Neural crest cell (in vitro differentiated cells): ENCODE results near the gene IFNLR1. TPM values are rescaled to one million over a fixed set of nuclear protein-coding genes. Genes with fewer than 3 reads are reported as not detected.

Experiments used
- DNase-seq: peaks from one replicate; pipeline ENCODE4 v3.0.0; 2021; ENCODE audit warnings: low read depth, mixed read lengths, low spot score
- H3K27ac Mint-ChIP-seq: one replicate; pipeline ENCODE4 v1.8.0; 2021; ENCODE audit warnings: mild to moderate bottlenecking, mixed read lengths; ENCODE audit not compliant: unreplicated experiment
- H3K27me3 Mint-ChIP-seq: 2 replicates; pipeline ENCODE4 v1.8.0; 2021; ENCODE audit warnings: low read depth, mild to moderate bottlenecking, mixed read lengths
- H3K36me3 Mint-ChIP-seq: 2 replicates; pipeline ENCODE4 v1.8.0; 2021; ENCODE audit warnings: low read depth, mild to moderate bottlenecking, mixed read lengths
- H3K4me1 Mint-ChIP-seq: 2 replicates; pipeline ENCODE4 v1.8.0; 2021; ENCODE audit warnings: mixed read lengths
- H3K4me3 Mint-ChIP-seq: one replicate; pipeline ENCODE4 v1.8.0; 2021; ENCODE audit warnings: mild to moderate bottlenecking, mixed read lengths
- H3K9me3 Mint-ChIP-seq: 2 replicates; pipeline ENCODE4 v1.8.0; 2021; ENCODE audit warnings: mixed read lengths
- total RNA-seq: library from RNA; stranded (reverse); gene quantifications from 2 replicates; pipeline ENCODE4 v1.2.1, GENCODE V29; 2021
- TF ChIP-seq, protein P1 (sequence below): fragments of 200-600 bp; sonication (generic); conservative IDR thresholded peaks from 2 replicates; pipeline ENCODE4 v1.5.0; 2021; ENCODE audit warnings: antibody characterized with exemption, mild to moderate bottlenecking

Gene IFNLR1
- total RNA-seq, 1 donor from 2014 or later: 0.21 TPM

DNA sequence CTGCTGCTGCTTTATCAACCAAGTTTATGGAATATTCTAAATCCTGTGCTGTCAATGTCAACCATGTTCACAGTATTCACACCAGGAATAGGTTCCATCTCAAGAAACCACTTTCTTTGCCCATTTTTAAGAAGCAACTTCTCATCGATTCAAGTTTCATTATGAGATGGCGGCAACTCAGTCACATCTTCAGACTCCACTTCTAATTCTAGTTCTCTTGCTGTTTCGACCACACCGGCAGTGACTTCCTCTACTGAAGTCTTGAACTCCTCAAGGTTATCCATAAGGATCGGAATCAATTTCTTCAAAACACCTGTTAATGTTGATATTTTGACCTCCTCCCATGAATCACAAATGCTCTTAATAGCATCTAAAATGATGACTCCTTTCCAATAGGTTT is 39.7 kb upstream of the IFNLR1 start:
- no peak overlapping the region for H3K27ac Mint-ChIP-seq
- DNase-seq: no peak
- H3K4me1 Mint-ChIP-seq: no peaks in the 10 kb centered on the region
- no peaks in the 10 kb centered on the region for H3K9me3 Mint-ChIP-seq
- TF ChIP-seq, protein P1, sequence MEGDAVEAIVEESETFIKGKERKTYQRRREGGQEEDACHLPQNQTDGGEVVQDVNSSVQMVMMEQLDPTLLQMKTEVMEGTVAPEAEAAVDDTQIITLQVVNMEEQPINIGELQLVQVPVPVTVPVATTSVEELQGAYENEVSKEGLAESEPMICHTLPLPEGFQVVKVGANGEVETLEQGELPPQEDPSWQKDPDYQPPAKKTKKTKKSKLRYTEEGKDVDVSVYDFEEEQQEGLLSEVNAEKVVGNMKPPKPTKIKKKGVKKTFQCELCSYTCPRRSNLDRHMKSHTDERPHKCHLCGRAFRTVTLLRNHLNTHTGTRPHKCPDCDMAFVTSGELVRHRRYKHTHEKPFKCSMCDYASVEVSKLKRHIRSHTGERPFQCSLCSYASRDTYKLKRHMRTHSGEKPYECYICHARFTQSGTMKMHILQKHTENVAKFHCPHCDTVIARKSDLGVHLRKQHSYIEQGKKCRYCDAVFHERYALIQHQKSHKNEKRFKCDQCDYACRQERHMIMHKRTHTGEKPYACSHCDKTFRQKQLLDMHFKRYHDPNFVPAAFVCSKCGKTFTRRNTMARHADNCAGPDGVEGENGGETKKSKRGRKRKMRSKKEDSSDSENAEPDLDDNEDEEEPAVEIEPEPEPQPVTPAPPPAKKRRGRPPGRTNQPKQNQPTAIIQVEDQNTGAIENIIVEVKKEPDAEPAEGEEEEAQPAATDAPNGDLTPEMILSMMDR: no peak
- no peaks in the 10 kb centered on the region for H3K27me3 Mint-ChIP-seq
- no peaks in the 10 kb centered on the region for H3K36me3 Mint-ChIP-seq
- no peak overlapping the region for H3K4me3 Mint-ChIP-seq

DNA sequence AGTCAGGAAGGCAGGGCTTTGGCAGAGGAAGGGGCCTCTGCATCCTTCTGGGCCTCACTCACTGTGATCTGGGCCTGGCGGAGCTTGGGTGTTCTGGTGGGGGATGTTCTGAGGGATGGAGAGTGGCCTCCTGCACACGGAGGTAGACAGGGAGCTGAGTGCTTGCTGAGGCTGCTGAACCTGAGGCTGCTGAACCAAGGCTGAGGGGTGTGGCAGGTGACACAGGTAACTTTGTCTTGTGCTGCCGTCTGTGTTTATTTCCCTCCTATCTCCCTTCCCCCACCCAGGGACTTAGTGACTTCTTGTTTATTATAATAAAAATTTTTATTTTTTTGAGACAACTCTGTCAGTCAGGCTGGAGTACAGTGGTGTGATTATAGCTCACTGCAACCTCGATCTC is 37.7 kb upstream of the IFNLR1 start:
- Mint-ChIP-seq H3K4me3 (no peak overlapping the region), H3K4me1 (no peaks in the 10 kb centered on the region), H3K9me3 (no peaks in the 10 kb centered on the region), H3K27me3 (no peaks in the 10 kb centered on the region), H3K27ac (no peak overlapping the region), H3K36me3 (no peaks in the 10 kb centered on the region)
- no peak for DNase-seq
- TF ChIP-seq, protein P1: no peak

DNA sequence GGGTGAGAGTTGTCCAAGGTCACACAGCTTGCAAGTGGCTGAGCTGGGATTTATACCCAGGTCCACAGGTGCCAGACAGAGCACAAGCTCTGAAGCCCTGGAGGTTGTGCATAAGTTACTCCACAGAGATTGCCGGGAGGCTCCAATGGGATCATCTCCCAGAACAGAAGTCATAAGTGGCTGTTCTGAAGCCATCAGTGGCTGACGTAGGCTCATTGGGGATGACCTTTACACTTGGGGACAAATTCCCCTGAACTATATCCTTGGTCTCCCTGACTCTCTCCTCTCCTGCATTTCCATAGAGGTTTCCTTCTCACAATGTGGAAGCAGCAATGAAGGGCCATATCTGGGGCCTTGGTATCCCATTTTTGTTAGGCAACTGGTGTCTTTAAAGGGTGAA is 37.0 kb upstream of the IFNLR1 start:
- Mint-ChIP-seq H3K4me1 (no peaks in the 10 kb centered on the region), H3K27ac (no peak overlapping the region), H3K36me3 (no peaks in the 10 kb centered on the region), H3K9me3 (no peaks in the 10 kb centered on the region), H3K4me3 (no peak overlapping the region), H3K27me3 (peaks cover 2% of the 10 kb centered on the region)
- TF ChIP-seq, protein P1: no peak
- DNase-seq: no peak

GRCh38 chr1:24222793-24223192 is 35.7 kb upstream of the IFNLR1 start:
- Mint-ChIP-seq H3K27ac (no peak overlapping the region), H3K9me3 (no peaks in the 10 kb centered on the region), H3K36me3 (no peaks in the 10 kb centered on the region), H3K27me3 (peaks cover 2% of the 10 kb centered on the region), H3K4me3 (no peak overlapping the region), H3K4me1 (no peaks in the 10 kb centered on the region)
- TF ChIP-seq, protein P1: no peak
- no peak for DNase-seq

- H3K27me3 Mint-ChIP-seq: peaks cover 4% of the 10 kb centered on the region
- no peak overlapping the region for H3K27ac Mint-ChIP-seq
- H3K4me1 Mint-ChIP-seq: no peaks in the 10 kb centered on the region
- H3K4me3 Mint-ChIP-seq: no peak overlapping the region
- no peaks in the 10 kb centered on the region for H3K36me3 Mint-ChIP-seq
- TF ChIP-seq, protein P1: no peak
- H3K9me3 Mint-ChIP-seq: no peaks in the 10 kb centered on the region
- DNase-seq: no peak
These were observed 35.0 kb upstream of the IFNLR1 start for GRCh38 chr1:24222008-24222605.
